Astrocyte (in vitro differentiated cells and primary cell): ENCODE measurements around the gene PLCG1. TPM values are rescaled to one million over a fixed set of nuclear protein-coding genes. Genes with fewer than 3 reads are reported as not detected.

Experiments
- DNase-seq: peaks from one replicate; pipeline ENCODE4 v3.0.0-alpha.2; 2010; ENCODE audit warnings: low read depth
- FAIRE-seq: peaks from 2 replicates; lab custom pipeline; 2011; peaks lifted over from hg19 to GRCh38; lab: Jason Lieb, UNC
- H2AFZ ChIP-seq: 2 replicates; pipeline ENCODE4 v1.6.0; 2012; ENCODE audit warnings: low read depth, low read length, inconsistent platforms
- H3K27ac ChIP-seq: 2 replicates; pipeline ENCODE4 v1.5.1; 2011; ENCODE audit warnings: low read depth, low read length, inconsistent platforms
- H3K27me3 ChIP-seq: 2 replicates; pipeline ENCODE4 v1.6.0; 2011; ENCODE audit warnings: low read length, inconsistent platforms; ENCODE audit not compliant: insufficient read depth
- H3K36me3 ChIP-seq: 2 replicates; pipeline ENCODE4 v1.5.1; 2011; ENCODE audit warnings: low read length, inconsistent platforms; ENCODE audit not compliant: insufficient read depth
- H3K4me1 ChIP-seq: 2 replicates; pipeline ENCODE4 v1.5.1; 2011; ENCODE audit warnings: low read length, inconsistent platforms; ENCODE audit not compliant: insufficient read depth
- H3K4me2 ChIP-seq: 2 replicates; pipeline ENCODE4 v1.6.0; 2012; ENCODE audit warnings: low read length, inconsistent platforms
- H3K4me3 ChIP-seq: 2 replicates; pipeline ENCODE4 v1.5.1; 2011; ENCODE audit warnings: low read depth, mild to moderate bottlenecking, low read length, inconsistent platforms; ENCODE audit not compliant: insufficient read depth
- H3K79me2 ChIP-seq: 2 replicates; pipeline ENCODE4 v1.6.0; 2012; ENCODE audit warnings: mild to moderate bottlenecking, low read length, inconsistent platforms; ENCODE audit not compliant: insufficient read depth
- H3K9ac ChIP-seq: 2 replicates; pipeline ENCODE4 v1.6.0; 2012; ENCODE audit warnings: mild to moderate bottlenecking, low read length, inconsistent platforms
- H3K9me3 ChIP-seq: 2 replicates; pipeline ENCODE4 v1.5.1; 2012; ENCODE audit warnings: low read depth, mild to moderate bottlenecking, low read length, inconsistent platforms; ENCODE audit not compliant: insufficient read depth
- H4K20me1 ChIP-seq: 2 replicates; pipeline ENCODE4 v1.6.0; 2012; ENCODE audit warnings: low read length, inconsistent platforms; ENCODE audit not compliant: insufficient read depth
- H3K27ac Mint-ChIP-seq: one replicate; pipeline ENCODE4 v1.8.0; 2021; ENCODE audit warnings: mild to moderate bottlenecking, mixed read lengths; ENCODE audit not compliant: unreplicated experiment
- H3K27me3 Mint-ChIP-seq: one replicate; pipeline ENCODE4 v1.8.0; 2021; ENCODE audit warnings: low read depth, mixed read lengths; ENCODE audit not compliant: unreplicated experiment
- H3K36me3 Mint-ChIP-seq: one replicate; pipeline ENCODE4 v1.8.0; 2021; ENCODE audit warnings: low read depth, mixed read lengths; ENCODE audit not compliant: unreplicated experiment
- H3K4me1 Mint-ChIP-seq: one replicate; pipeline ENCODE4 v1.8.0; 2021; ENCODE audit warnings: low read depth, mixed read lengths; ENCODE audit not compliant: unreplicated experiment
- H3K4me3 Mint-ChIP-seq: one replicate; pipeline ENCODE4 v1.8.0; 2021; ENCODE audit warnings: mild to moderate bottlenecking, moderate library complexity, mixed read lengths; ENCODE audit not compliant: unreplicated experiment
- H3K9me3 Mint-ChIP-seq: one replicate; pipeline ENCODE4 v1.8.0; 2021; ENCODE audit warnings: mild to moderate bottlenecking, mixed read lengths; ENCODE audit not compliant: unreplicated experiment
- CTCF ChIP-seq: IDR thresholded peaks from 2 replicates; pipeline ENCODE4 v1.5.1; 2011; ENCODE audit warnings: low read depth, mild to moderate bottlenecking, inconsistent platforms, low read length, moderate library complexity; ENCODE audit not compliant: insufficient read depth
- EZH2 ChIP-seq: IDR thresholded peaks from 2 replicates; pipeline ENCODE4 v1.6.1; 2012; ENCODE audit warnings: mild to moderate bottlenecking, low read length, inconsistent platforms; ENCODE audit not compliant: insufficient read depth
- total RNA-seq: library from RNA; stranded (reverse); gene quantifications from 2 replicates; pipeline ENCODE4 v1.2.1, GENCODE V29; 2021

The PLCG1 gene
- total RNA-seq, 1 donor from 2014 or later: 129 TPM

DNA sequence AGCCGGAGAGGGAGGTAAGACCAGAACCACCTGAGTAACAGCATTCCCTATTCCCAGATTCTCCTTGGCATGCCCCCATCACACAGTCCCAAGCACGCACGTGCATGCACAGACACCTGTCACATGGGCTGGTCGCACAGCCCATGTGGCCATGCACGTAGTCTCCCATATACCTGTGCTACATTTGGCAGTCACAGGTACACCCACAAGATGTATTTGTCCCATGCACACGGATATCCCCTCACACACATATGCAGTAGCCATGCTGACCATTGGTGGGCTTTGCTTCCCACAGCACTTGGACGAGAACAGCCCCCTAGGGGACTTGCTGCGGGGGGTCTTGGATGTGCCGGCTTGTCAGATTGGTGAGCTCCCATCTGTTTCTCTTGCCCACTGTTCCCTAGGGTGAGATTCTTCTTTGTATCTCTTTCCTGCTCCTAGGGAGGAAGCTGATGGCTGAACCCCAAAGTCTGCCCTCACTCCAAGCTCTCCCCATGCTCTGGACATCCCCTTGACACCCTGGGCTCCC is 31.9 kb downstream of the PLCG1 start:
- FAIRE-seq: no peak
- Histone ChIP-seq H3K4me2 (no peak overlapping the region), H4K20me1 (peaks cover 63% of the 10 kb centered on the region), H3K4me1 (peaks cover 6% of the 10 kb centered on the region), H3K27me3 (no peaks in the 10 kb centered on the region), H3K9ac (no peak overlapping the region), H2AFZ (no peak overlapping the region), H3K9me3 (no peaks in the 10 kb centered on the region), H3K27ac (peak overlapping the region; percentile 25), H3K36me3 (peaks cover 62% of the 10 kb centered on the region), H3K4me3 (no peak overlapping the region), H3K79me2 (no peaks in the 10 kb centered on the region)
- H3K9me3 Mint-ChIP-seq: no peaks in the 10 kb centered on the region
- H3K36me3 Mint-ChIP-seq: peaks cover 56% of the 10 kb centered on the region
- H3K27me3 Mint-ChIP-seq: no peaks in the 10 kb centered on the region
- no peak for TF ChIP-seq CTCF
- no peak for TF ChIP-seq EZH2
- no peak for DNase-seq
- H3K27ac Mint-ChIP-seq: no peak overlapping the region
- peaks cover 2% of the 10 kb centered on the region for H3K4me1 Mint-ChIP-seq
- no peak overlapping the region for H3K4me3 Mint-ChIP-seq

GRCh38 chr20:41169791-41170351 is 32.5 kb downstream of the PLCG1 start:
- Histone ChIP-seq H3K4me3 (no peak overlapping the region), H3K9ac (peak overlapping the region; percentile 20), H3K36me3 (peaks cover 65% of the 10 kb centered on the region), H2AFZ (no peak overlapping the region), H3K4me2 (no peak overlapping the region), H3K27ac (no peak overlapping the region), H3K27me3 (no peaks in the 10 kb centered on the region), H3K4me1 (peaks cover 11% of the 10 kb centered on the region), H3K9me3 (no peaks in the 10 kb centered on the region), H4K20me1 (peaks cover 62% of the 10 kb centered on the region), H3K79me2 (no peaks in the 10 kb centered on the region)
- DNase-seq (peak; percentile 67), FAIRE-seq (peak; percentile 62)
- no peak for TF ChIP-seq CTCF
- TF ChIP-seq EZH2: no peak
- H3K27ac Mint-ChIP-seq: no peak overlapping the region
- peaks cover 55% of the 10 kb centered on the region for H3K36me3 Mint-ChIP-seq
- H3K9me3 Mint-ChIP-seq: no peaks in the 10 kb centered on the region
- no peaks in the 10 kb centered on the region for H3K27me3 Mint-ChIP-seq
- peaks cover 8% of the 10 kb centered on the region for H3K4me1 Mint-ChIP-seq
- no peak overlapping the region for H3K4me3 Mint-ChIP-seq
